HUES64 (cell line): ENCODE measurements around the gene SENP3.
A peak's percentile ranks its signal among the peaks of the same experiment; 100 is the strongest.
"Not testable (repeated sequence)": the region's sequence is repeated elsewhere in the genome, so short reads cannot be mapped to it uniquely, and the experiment has no call there.

Source experiments
- H3K27ac ChIP-seq: 2 replicates; pipeline ENCODE4 v1.7.0; 2013; ENCODE audit warnings: low read depth, low read length, inconsistent platforms
- H3K27me3 ChIP-seq: 2 replicates; pipeline ENCODE4 v1.6.1; 2013; ENCODE audit warnings: mild to moderate bottlenecking, low read length; ENCODE audit not compliant: insufficient read depth
- H3K36me3 ChIP-seq: 2 replicates; pipeline ENCODE4 v1.6.1; 2013; ENCODE audit warnings: mild to moderate bottlenecking, low read length; ENCODE audit not compliant: insufficient read depth
- H3K4me1 ChIP-seq: 2 replicates; pipeline ENCODE4 v1.6.1; 2013; ENCODE audit warnings: mild to moderate bottlenecking, low read length, moderate library complexity; ENCODE audit not compliant: insufficient read depth
- H3K4me3 ChIP-seq: 2 replicates; pipeline ENCODE4 v1.5.1; 2013; ENCODE audit warnings: mild to moderate bottlenecking, low read length, moderate library complexity
- H3K9ac ChIP-seq: 2 replicates; pipeline ENCODE4 v1.6.1; 2013; ENCODE audit warnings: mild to moderate bottlenecking, low read depth, low read length
- H3K9me3 ChIP-seq: 2 replicates; pipeline ENCODE4 v1.6.1; 2013; ENCODE audit warnings: low read depth, low read length; ENCODE audit not compliant: insufficient read depth
- WGBS: fragments of 150-250, 120-280 bp; methylation state at CpG from one replicate; pipeline ENCODE4 v1.1.7; 2013; ENCODE audit warnings: missing lambda C conversion rate; 5-methylcytosine and 5-hydroxymethylcytosine counted together

Gene SENP3

DNA sequence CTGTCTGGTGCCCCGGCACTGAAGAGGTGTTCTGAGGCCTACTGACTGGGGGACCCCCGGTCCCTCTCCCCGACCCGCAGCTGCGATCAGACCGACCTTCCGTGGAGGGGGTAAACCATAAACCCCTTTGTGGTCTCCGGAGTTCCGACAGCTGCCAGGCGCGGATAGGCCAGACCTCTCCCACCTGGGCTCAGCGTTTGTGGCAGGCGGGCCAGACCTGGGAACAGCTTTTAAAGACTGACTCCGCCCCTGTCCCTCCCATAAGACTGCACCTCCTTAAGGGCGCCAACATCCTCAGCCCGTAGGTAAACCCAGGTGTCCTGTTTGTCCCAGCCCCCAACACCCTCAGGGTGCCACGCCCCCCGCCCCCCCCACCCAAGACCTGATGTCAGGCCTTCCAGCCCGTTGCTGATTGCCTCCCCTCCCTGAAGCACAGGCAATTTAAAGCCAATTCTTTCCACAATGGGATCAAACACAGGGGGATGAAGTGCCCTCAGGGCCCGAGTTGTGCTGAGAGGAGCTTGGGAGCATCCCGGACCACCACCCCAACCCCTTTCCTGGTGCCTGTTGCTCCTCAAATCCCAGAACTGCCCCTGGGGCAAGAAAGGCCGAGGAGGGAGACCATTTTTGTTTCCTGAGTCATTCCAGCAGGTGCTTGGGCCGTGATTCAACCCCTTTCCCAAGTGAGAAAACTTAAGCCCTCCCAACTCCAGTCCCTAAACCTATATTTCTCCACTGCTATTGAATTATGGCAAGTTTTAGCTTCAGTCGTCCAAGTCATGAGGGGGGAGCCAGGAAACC lies 28.4 kb downstream of the SENP3 start, which contains the start of gene SOX15:
TSS of gene SOX15 (minus strand) at position 204 of the 801 bp plus-strand sequence. CDS start 418 bp downstream, outside the sequence.
- Histone ChIP-seq H3K4me1 (peaks cover 14% of the 10 kb centered on the region), H3K4me3 (peak within 1 kb of the TSS; percentile 72), H3K9me3 (no peaks in the 10 kb centered on the region), H3K36me3 (peaks cover 60% of the 10 kb centered on the region), H3K27ac (peak within 1 kb of the TSS; percentile 95), H3K27me3 (no peaks in the 10 kb centered on the region), H3K9ac (peak within 1 kb of the TSS; percentile 76)
- 32% methylated on average over 24 of the region's 24 CpGs for WGBS

DNA sequence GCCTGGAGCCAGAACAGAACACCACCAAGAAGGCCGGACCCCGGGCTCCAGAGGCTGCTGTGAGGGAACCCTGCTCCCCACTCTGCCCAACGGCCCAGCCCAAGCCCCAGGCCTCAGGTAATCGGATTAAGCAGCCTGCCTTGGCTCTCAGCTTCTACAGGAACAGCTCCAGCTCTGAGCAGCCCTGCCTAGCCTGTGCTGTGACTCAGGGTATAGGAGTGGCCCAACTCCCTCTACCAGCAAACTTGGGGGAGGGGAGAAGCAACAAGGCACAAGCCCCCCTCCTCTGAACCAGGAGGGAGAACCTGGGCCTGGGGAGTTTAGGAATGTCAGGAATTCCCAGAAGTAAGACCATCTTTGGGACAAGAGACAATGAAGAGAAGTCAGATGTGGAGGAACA lies 29.0 kb downstream of the SENP3 start:
- WGBS = 55% methylated on average over 4 of the region's 4 CpGs
- Histone ChIP-seq H3K4me1 (peaks cover 14% of the 10 kb centered on the region), H3K27me3 (no peaks in the 10 kb centered on the region), H3K27ac (peak overlapping the region; percentile 95), H3K9ac (peak overlapping the region; percentile 76), H3K9me3 (no peaks in the 10 kb centered on the region), H3K4me3 (peak overlapping the region; percentile 32), H3K36me3 (peaks cover 63% of the 10 kb centered on the region)

DNA sequence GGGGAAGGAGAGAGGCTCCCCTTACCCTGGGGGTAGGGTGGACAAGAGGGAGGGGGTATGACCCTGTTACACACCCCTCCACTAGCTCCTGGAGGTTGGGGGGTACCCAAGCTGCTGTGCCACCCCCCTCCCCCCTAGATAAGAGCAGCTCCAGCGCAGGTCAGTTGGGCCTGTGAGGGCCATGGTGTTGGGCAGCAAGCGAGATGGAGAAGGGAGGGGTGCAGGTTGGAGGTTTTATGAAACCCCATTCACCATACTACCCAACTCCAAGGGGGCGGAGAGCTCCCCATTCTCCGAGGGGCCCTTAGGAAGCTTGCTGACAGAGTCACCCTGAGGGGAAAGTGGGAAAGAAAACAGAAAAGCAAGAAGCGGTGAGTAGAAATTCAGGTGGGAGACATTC lies 29.9 kb downstream of the SENP3 start:
- H3K36me3 ChIP-seq = peaks cover 65% of the 10 kb centered on the region
- peak overlapping the region; percentile 76; the same call in 1 of the 2 replicates for H3K9ac ChIP-seq
- H3K27ac ChIP-seq = peak overlapping the region; percentile 95

DNA sequence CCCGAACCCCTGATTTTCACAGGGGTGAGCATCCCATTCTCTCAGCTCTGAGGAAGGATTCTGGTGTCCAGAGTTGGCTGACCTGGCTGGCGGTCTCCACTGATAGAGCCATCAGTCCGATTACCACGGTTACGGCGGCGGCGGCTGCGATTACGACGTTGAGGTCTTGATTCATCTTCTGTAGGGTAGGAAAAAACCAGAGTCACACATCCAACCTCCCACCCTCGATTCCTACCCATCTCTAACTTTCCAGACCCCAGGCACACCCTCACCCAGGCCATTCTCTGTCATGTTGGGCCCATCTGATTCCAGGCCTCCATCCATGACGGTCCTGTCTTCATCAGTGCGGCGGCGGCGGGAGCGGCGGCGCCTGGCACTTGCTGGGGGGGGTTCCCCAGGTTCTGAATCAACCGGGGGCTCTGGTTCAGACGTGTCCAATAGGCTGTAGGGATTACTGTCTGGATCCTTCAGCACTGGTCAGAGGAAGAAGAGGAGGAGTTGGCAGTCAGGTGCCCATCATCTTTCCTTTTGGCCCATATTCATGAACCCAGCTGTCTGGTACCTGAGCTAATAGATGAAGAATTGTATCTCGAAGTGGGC lies 30.8 kb downstream of the SENP3 start:
- Histone ChIP-seq H3K27ac (no peak overlapping the region), H3K27me3 (no peaks in the 10 kb centered on the region), H3K9me3 (no peaks in the 10 kb centered on the region), H3K4me1 (peaks cover 14% of the 10 kb centered on the region), H3K9ac (no peak overlapping the region), H3K4me3 (no peak overlapping the region), H3K36me3 (peaks cover 64% of the 10 kb centered on the region)
- 95% methylated on average over 23 of the region's 23 CpGs for WGBS

More for the DNA sequence above, 29.9 kb downstream of the SENP3 start:
- Histone ChIP-seq H3K4me3 (no peak overlapping the region), H3K9me3 (no peaks in the 10 kb centered on the region), H3K4me1 (peaks cover 14% of the 10 kb centered on the region), H3K27me3 (no peaks in the 10 kb centered on the region)
- 96% methylated on average over 2 of the region's 5 CpGs for WGBS

DNA sequence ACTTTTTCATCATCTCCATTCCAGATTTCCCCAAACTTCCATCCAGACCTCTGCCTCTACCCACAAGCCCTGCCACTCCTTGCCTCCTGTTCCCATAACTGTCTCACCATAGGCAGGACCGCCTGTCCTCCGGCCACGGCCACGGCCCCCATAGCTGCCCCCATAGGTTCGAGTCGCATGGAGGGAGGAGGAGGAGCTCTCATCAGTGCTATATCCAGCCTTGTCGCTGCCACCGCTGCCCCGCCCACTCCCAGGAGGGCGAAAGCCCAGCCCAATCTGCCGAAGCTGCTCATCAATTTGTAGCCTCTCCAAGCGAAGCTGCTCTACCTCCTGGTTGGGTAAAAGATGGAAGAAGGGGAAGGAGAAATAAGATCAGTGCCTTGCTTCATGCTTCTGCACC lies 31.6 kb downstream of the SENP3 start:
- Histone ChIP-seq H3K9me3 (no peaks in the 10 kb centered on the region), H3K27me3 (no peaks in the 10 kb centered on the region), H3K9ac (no peak overlapping the region), H3K4me1 (peaks cover 14% of the 10 kb centered on the region), H3K36me3 (peaks cover 60% of the 10 kb centered on the region), H3K27ac (no peak overlapping the region), H3K4me3 (no peak overlapping the region)
- WGBS = 90% methylated on average over 12 of the region's 12 CpGs

DNA sequence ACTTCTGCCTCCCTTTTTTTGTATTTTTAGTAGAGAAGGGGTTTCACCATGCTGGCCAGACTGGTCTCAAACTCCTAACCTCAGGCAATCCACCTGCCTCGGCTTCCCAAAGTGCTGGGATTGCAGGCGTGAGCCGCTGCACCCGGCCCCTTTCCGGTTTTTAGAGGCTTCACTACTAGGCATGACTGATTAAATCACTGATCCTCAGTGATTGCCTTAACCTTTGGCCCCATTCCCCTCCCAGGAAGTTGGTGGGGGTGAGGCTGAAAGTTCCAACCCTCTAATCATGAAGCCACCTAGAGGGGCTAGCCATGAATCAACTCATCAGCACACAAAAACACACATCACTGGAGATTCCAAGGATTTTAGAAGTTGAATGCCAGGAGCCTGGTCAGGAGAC lies 35.8 kb downstream of the SENP3 start:
- WGBS = 88% methylated on average over 5 of the region's 5 CpGs
- H3K4me3 ChIP-seq, H3K27ac ChIP-seq, H3K27me3 ChIP-seq, H3K9ac ChIP-seq, H3K4me1 ChIP-seq, H3K9me3 ChIP-seq: not testable (repeated sequence)
- H3K36me3 ChIP-seq = peaks cover 83% of the 10 kb centered on the region

DNA sequence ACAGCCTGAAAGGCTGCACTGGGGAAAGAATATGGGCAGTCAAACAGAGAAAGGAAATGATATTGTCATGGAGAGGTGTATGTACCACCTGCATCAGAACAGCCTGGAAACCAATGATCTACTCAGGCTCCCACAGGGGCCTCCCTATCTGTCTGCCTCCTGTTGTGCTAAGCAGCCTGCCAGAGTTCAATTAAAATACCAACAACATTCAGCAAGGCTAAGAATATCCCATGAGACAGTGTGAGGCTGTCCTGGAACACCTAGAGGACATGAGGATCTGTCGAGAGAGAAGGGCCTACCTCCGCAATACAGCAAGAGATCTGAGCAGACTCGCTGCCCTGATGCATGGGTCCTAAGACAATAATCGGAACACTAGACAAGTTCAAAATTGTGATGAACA lies 44.6 kb downstream of the SENP3 start:
- H3K36me3 ChIP-seq = peaks cover 63% of the 10 kb centered on the region
- H3K4me3 ChIP-seq = no peak overlapping the region
- H3K4me1 ChIP-seq = no peaks in the 10 kb centered on the region
- H3K9ac ChIP-seq = no peak overlapping the region
- H3K9me3 ChIP-seq = no peaks in the 10 kb centered on the region
- H3K27ac ChIP-seq = no peak overlapping the region
- WGBS = 98% methylated on average over 4 of the region's 4 CpGs
- H3K27me3 ChIP-seq = no peaks in the 10 kb centered on the region

DNA sequence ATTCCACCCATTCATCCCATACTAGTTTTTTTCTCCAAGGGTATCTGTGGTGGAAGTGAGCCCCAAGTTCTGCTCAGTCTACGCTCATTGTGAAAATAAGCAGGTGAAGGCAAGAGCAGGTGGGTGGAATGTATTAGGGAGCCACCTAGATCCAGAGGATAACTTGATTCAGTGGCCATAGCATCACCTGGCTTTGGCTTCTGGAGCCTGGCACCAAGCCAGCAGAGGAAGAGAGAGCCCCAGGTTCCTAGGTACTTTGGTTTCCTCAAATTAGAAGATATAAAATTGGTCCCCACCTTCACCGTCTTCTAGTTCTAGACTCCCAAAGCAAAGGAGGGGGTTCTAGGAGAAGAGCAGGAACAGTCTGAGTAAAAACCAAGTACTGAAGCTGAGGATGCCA lies 48.9 kb downstream of the SENP3 start:
- H3K9me3 ChIP-seq = no peaks in the 10 kb centered on the region
- H3K4me3 ChIP-seq = no peak overlapping the region
- peaks cover 37% of the 10 kb centered on the region for H3K36me3 ChIP-seq
- peaks cover 8% of the 10 kb centered on the region for H3K4me1 ChIP-seq
- H3K9ac ChIP-seq = no peak overlapping the region
- H3K27me3 ChIP-seq = no peaks in the 10 kb centered on the region
- H3K27ac ChIP-seq = no peak overlapping the region
- 93% methylated on average over 2 of the region's 2 CpGs for WGBS

DNA sequence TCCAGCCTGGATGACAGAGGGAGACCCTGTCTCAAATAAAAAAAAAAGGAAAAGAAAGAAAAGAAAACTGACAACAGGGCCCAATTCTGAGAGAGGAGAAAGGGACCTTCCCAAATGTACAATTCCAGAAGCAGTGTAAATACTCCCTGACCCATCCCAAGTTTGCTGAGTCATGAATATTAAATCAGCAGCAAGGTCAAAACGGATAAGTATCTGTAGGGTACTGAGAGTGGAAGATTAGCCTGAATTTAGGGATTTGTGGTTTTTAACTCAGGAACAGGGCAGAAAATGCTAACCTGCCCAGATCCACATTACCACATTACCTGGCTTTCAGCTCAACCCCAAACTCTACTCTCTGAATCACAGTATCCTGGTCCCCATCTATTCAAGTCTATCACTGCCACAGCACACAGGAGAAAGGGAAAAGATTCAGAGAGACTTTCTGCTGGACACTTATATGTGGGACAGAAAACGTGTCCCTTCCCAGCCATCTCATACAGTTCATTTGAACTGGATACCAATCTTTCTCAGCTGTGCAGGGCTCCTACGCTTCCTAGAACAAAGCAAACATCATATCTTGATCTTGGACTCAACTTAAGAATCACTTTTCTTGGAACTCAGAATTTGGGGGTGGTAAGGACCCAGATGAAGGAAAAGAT lies 50.0 kb downstream of the SENP3 start:
- WGBS = 98% methylated on average over 3 of the region's 3 CpGs
- Histone ChIP-seq H3K36me3 (peaks cover 26% of the 10 kb centered on the region), H3K4me1 (peaks cover 8% of the 10 kb centered on the region), H3K27ac (no peak overlapping the region), H3K27me3 (no peaks in the 10 kb centered on the region), H3K9ac (no peak overlapping the region), H3K4me3 (no peak overlapping the region; the same call in 1 of the 2 replicates), H3K9me3 (no peaks in the 10 kb centered on the region)

DNA sequence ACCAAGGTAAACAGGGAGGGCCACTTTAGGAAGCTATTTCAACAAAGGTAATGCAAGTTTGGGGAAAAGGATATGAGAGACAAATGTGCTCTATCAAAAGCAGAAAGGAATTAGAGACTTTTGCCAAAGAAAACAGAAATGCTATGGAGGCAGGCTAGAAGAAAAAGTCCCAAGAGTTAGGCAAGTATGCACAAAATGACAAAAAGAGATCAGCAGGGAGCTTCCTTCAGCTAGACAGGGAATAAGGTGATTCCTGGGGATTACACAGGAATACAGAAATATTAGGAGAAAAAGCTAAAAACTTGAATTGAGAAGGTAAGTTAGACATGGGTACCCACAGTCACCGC lies 50.5 kb downstream of the SENP3 start:
- peaks cover 25% of the 10 kb centered on the region for H3K36me3 ChIP-seq
- H3K4me1 ChIP-seq = peaks cover 8% of the 10 kb centered on the region
- no peaks in the 10 kb centered on the region for H3K9me3 ChIP-seq
- no peaks in the 10 kb centered on the region for H3K27me3 ChIP-seq
- no peak overlapping the region for H3K4me3 ChIP-seq
- H3K9ac ChIP-seq = no peak overlapping the region
- H3K27ac ChIP-seq = no peak overlapping the region
- 94% methylated on average over 1 of the region's 1 CpG for WGBS

DNA sequence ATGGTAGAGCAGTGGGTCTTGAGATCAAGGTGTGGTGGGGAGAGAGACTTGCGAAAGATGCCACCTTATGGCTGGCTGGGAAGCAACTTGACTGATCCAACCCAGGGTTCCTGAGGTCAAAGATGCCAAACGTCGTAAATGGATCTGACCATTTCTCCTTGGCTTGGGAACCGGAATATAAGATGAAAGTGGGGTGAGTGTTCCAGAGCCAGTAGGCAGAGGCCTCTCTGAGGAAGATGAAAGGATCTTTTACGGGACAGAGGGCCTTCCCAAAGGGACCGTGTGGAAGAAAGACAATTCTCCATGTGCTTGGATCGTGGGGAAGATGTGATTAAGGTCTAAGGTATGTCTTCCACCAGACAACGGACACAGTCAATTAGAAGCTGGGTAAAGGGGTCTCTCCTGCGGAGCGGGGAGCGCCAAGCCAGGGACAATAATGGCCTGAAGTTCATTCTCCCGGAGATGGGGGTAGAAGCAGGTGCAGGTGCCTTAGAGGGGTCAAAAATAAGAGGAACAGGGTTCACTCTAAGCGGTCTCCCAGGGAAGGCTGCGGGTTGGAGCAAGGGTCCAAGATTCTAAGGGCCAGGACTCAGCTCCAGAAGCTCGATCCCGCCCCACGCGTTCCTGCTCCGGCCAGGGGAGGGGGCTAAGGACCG lies 52.2 kb downstream of the SENP3 start:
- peak overlapping the region; percentile 77 for H3K4me3 ChIP-seq
- peaks cover 25% of the 10 kb centered on the region for H3K36me3 ChIP-seq
- WGBS = 7% methylated on average over 20 of the region's 20 CpGs
- H3K27ac ChIP-seq = peak overlapping the region; percentile 85; the same call in 1 of the 2 replicates
- no peaks in the 10 kb centered on the region for H3K27me3 ChIP-seq
- peak overlapping the region; percentile 79 for H3K9ac ChIP-seq
- H3K9me3 ChIP-seq = no peaks in the 10 kb centered on the region
- peaks cover 8% of the 10 kb centered on the region for H3K4me1 ChIP-seq
